Activated T-helper 1 cell treated with anti-CD3 and anti-CD28 coated beads, Interleukin-12 subunit alpha, Interleukin-12 subunit beta, Interleukin-2, Interleukin-4 antibody, amounts not matched to agents 30 ng/mL and 10 ng/mL and 1 ng/mL, durations not matched to agents 14 hours and 24 hours and 36 hours (primary cell): ENCODE measurements around the gene CNDP2. TPM values are rescaled to one million over a fixed set of nuclear protein-coding genes. Genes with fewer than 3 reads are reported as not detected.
"Not testable (repeated sequence)": the region's sequence is repeated elsewhere in the genome, so short reads cannot be mapped to it uniquely, and the experiment has no call there.

Experiments used
- DNase-seq: peaks from one replicate; pipeline ENCODE4 v3.0.0; 2021; ENCODE audit warnings: low spot score
- H3K27ac Mint-ChIP-seq: one replicate; pipeline ENCODE4 v1.8.0; 2021; ENCODE audit warnings: mild to moderate bottlenecking, mixed read lengths
- H3K27me3 Mint-ChIP-seq: one replicate; pipeline ENCODE4 v1.8.0; 2022; ENCODE audit warnings: mild to moderate bottlenecking, moderate library complexity, mixed read lengths; ENCODE audit not compliant: insufficient read depth
- H3K36me3 Mint-ChIP-seq: one replicate; pipeline ENCODE4 v1.8.0; 2021; ENCODE audit warnings: low read depth, mixed read lengths
- H3K4me1 Mint-ChIP-seq: one replicate; pipeline ENCODE4 v1.8.0; 2021; ENCODE audit warnings: low read depth, mixed read lengths
- H3K4me3 Mint-ChIP-seq: one replicate; pipeline ENCODE4 v1.8.0; 2021; ENCODE audit warnings: mild to moderate bottlenecking, moderate library complexity, mixed read lengths
- H3K9me3 Mint-ChIP-seq: one replicate; pipeline ENCODE4 v1.8.0; 2021; ENCODE audit warnings: mixed read lengths
- intact Hi-C: fragments of 100-400 bp; cut with micrococcal nuclease; formaldehyde crosslinking; loops from one replicate; pipeline ENCODE4 v1.15.1; 2024
- total RNA-seq: library from RNA; stranded (reverse); gene quantifications from 2 replicates; pipeline ENCODE4 v1.2.3, GENCODE V29; 2022

The CNDP2 gene
- total RNA-seq, 1 donor from 2014 or later = 164 TPM

DNA sequence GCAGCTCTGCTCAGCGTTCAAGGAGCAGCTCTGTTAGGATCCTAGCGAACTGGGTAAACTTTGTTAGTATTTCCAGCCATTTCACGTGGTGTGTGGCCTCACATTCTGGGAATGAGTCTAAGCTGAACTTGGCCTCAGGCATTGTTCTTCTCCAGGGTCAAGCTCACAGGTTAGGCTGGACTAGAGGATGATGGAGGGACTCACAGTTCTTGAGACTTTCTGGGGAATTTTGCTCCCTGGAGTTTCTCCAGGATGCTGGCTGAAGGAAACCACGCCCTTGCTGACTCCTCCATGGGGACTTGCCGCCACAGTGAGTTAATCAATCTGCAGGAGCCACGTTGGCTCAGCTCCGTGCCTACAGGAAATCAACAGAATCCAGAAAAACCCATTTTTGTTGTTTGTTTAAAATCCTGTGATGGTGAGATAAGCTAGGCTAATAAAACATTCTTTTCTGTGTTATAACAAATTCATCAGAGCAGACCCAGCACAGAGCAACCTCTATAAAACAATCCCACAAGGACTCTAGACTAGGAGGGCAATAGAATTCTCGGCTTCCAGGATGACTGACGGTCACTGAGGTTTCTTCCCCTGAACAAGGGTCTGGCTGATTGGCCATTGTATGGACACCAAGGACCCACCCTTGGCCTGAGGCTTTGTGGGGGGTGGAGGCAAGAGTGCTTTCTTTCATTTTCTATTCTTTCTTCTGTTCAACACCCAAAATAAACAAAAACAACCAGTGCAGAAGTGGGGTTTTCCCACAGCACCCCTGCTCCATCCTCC, 50.8 kb downstream of the CNDP2 start:
- Mint-ChIP-seq H3K27me3 (peaks cover 6% of the 10 kb centered on the region), H3K9me3 (peaks cover 20% of the 10 kb centered on the region), H3K4me1 (peaks cover 12% of the 10 kb centered on the region), H3K27ac (no peak overlapping the region), H3K4me3 (no peak overlapping the region), H3K36me3 (peaks cover 2% of the 10 kb centered on the region)
- intact Hi-C loops = no loop called here
- no peak for DNase-seq

DNA sequence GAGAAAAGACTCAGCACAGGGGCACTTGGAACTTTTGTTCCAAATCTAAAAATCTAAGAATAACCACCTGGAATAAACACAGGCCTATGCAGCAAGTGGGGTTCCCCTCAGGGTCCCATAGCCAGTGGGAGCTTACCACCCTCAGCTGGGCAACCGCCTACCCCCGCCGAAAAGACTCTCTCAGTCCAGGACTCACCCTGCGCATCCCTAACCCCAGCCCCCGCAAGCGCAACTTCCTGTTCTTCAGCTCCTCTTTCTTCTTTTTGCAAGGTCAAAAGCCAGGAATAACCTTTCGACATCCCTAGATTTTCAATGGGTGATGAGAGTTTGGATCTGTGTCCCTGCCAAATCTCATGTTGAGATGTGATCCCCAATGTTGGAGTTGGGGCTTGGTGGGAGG, 51.7 kb downstream of the CNDP2 start:
- H3K27ac Mint-ChIP-seq = no peak overlapping the region
- H3K4me1 Mint-ChIP-seq = peaks cover 12% of the 10 kb centered on the region
- H3K27me3 Mint-ChIP-seq = peaks cover 6% of the 10 kb centered on the region
- peaks cover 20% of the 10 kb centered on the region for H3K9me3 Mint-ChIP-seq
- intact Hi-C loops = no loop called here
- H3K36me3 Mint-ChIP-seq = peaks cover 2% of the 10 kb centered on the region
- no peak overlapping the region for H3K4me3 Mint-ChIP-seq
- DNase-seq = no peak

DNA sequence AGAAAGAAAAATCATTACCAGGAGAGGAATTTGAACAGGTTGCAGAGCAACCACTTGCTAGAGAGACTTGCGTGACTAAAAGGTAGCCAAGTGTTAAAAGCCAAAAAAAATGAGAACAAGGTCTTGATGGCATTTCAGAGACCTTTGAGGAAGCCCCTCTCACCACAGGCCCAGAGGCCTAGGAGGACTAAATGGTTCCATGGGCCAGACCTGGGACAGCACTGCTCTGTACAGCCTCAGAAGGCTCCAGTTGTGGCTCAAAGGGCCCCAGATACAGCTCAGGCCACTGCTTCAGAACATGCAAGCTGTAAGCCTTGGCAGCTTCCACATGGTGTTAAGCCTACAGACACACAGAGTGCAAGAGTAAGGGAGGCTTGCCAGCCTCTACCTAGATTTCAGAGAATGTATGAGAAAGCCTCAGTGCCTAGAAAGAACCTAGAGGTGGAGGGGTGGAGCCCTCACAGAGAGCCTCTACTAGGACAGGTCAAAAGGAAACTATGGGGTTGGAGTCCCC, 53.5 kb downstream of the CNDP2 start:
- Mint-ChIP-seq H3K27ac (no peak overlapping the region), H3K36me3 (peaks cover 2% of the 10 kb centered on the region), H3K27me3 (peaks cover 10% of the 10 kb centered on the region), H3K4me3 (no peak overlapping the region), H3K4me1 (peaks cover 12% of the 10 kb centered on the region), H3K9me3 (peaks cover 20% of the 10 kb centered on the region)
- DNase-seq = no peak
- intact Hi-C loops = no loop called here

DNA sequence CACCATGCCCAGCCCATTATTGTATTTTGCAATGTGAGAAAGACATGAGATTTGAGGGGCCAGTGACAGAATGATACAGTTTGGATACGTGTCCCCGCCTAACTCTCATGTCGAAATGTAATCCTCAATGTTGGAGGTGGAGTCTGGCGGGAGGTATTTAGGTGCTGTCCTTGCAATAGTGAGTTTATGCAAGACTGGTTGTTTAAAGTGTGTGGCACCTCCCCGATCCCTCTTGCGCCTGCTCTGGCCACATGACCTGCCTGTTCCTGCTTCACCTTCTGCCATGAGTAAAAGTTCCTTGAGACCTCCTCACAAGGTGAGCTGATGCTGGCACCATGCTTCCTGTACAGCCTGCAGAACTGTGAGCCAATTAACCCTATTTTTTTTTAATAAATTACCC, 54.7 kb downstream of the CNDP2 start:
- peaks cover 10% of the 10 kb centered on the region for H3K27me3 Mint-ChIP-seq
- intact Hi-C loops = no loop called here

DNA sequence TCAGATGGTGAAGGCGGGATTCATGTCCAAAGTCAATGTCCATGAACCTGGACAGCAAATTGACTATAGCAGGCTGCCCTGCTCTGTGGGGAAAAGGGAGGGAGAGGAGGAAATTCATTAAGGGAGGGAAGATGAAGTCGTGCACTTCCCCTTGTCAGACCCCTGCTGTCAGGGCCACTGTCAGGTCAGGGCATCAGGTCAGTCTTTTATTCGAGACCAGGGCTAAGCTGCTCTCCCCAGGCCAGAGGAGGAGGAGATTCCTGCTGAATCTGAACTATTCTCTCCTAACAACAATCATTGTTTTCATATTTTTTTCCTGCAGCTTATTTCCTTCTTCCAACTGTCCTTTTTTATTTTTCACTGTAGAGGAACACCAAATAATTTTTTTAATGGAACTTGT, 55.3 kb downstream of the CNDP2 start:
- peaks cover 13% of the 10 kb centered on the region for H3K27me3 Mint-ChIP-seq
- no peak for DNase-seq
- intact Hi-C loops = no loop called here
- H3K4me3 Mint-ChIP-seq = no peak overlapping the region
- peaks cover 2% of the 10 kb centered on the region for H3K36me3 Mint-ChIP-seq
- peaks cover 20% of the 10 kb centered on the region for H3K9me3 Mint-ChIP-seq
- peaks cover 12% of the 10 kb centered on the region for H3K4me1 Mint-ChIP-seq
- no peak overlapping the region for H3K27ac Mint-ChIP-seq

More for the DNA sequence above, 54.7 kb downstream of the CNDP2 start:
- H3K4me1 Mint-ChIP-seq = peaks cover 12% of the 10 kb centered on the region
- no peak overlapping the region for H3K27ac Mint-ChIP-seq
- no peak for DNase-seq
- peaks cover 2% of the 10 kb centered on the region for H3K36me3 Mint-ChIP-seq
- H3K4me3 Mint-ChIP-seq = no peak overlapping the region
- peaks cover 20% of the 10 kb centered on the region for H3K9me3 Mint-ChIP-seq

DNA sequence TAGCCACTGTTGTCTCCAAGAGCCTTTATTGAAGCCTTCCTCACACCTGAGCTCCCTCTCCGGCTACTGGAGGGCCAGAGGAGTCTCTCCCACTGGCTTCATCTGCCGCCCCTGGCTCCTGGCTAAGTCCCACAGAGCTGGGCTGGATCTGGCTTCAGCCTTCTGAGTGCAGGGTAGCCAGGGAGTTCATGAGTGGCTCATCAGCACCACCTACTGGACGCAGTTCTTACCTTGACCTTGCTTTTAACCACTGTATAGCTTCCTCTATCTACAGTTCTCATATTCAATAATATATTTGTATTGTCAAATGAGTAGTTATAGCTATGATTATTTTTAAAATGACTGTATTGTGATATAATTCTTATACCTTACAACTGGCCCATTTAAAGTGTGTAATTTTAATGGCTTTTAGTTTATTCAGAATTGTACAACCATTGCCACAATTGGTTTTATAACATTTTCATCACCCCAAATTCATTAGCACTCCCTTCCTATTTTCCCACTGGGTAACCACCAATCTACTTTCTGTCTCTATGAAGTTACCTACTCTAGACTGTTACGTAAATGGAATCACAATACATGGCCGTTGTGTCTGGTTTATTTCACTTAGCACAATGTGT, 55.9 kb downstream of the CNDP2 start:
- H3K4me1 Mint-ChIP-seq = peaks cover 6% of the 10 kb centered on the region

DNA sequence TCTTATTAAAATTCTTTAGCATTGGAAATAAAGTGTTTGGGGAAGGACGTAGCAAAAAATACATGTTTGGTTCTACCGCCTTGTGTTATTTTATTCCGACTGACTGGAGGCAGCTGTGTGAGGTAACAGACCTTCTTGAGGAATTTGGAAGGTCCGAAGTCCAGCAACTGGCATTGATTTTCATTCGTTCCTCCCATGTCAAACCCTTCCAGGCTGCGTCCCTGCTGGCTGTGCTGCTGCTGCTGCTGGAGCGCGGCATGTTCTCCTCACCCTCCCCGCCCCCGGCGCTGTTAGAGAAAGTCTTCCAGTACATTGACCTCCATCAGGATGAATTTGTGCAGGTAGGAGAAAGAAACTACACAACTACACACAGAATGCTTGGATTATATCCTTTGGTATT, 60.0 kb downstream of the CNDP2 start:
- Mint-ChIP-seq H3K4me3 (no peak overlapping the region), H3K27me3 (peaks cover 14% of the 10 kb centered on the region), H3K4me1 (no peaks in the 10 kb centered on the region), H3K27ac (no peak overlapping the region), H3K9me3 (no peaks in the 10 kb centered on the region), H3K36me3 (no peaks in the 10 kb centered on the region)
- intact Hi-C loops = no loop called here
- no peak for DNase-seq

More for the DNA sequence above, 55.9 kb downstream of the CNDP2 start:
- Mint-ChIP-seq H3K9me3 (peaks cover 20% of the 10 kb centered on the region), H3K36me3 (peaks cover 2% of the 10 kb centered on the region), H3K27me3 (peaks cover 13% of the 10 kb centered on the region), H3K4me3 (no peak overlapping the region), H3K27ac (no peak overlapping the region)
- DNase-seq = peak; percentile 60
- intact Hi-C loops = loop anchor here (1.0 to 2.0 kb wide), 4 partner anchors 53 to 511 kb away; no protein-coding TSS in a partner anchor

DNA sequence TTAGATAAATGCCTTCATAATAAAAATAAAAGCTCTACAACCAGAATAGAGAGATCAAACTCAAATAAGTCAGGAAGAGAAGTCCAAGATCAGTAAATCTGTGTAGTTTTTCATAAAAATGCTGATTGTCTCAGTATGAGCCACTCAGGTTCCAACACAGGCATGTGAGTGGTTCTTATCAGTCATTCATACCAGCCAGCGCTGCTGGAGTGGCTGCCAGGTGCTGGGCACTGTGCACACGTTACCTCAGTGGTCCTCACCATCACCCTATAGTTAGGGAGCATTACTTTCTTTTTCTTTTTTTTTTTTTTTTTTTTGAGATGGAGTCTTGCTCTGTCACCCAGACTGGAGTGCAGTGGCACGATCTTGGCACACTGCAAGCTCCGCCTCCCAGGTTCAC, 61.9 kb downstream of the CNDP2 start:
- Mint-ChIP-seq H3K27me3 (peaks cover 11% of the 10 kb centered on the region), H3K4me1 (no peaks in the 10 kb centered on the region), H3K27ac (no peak overlapping the region), H3K36me3 (no peaks in the 10 kb centered on the region), H3K9me3 (no peaks in the 10 kb centered on the region), H3K4me3 (no peak overlapping the region)
- intact Hi-C loops = no loop called here
- DNase-seq = no peak

DNA sequence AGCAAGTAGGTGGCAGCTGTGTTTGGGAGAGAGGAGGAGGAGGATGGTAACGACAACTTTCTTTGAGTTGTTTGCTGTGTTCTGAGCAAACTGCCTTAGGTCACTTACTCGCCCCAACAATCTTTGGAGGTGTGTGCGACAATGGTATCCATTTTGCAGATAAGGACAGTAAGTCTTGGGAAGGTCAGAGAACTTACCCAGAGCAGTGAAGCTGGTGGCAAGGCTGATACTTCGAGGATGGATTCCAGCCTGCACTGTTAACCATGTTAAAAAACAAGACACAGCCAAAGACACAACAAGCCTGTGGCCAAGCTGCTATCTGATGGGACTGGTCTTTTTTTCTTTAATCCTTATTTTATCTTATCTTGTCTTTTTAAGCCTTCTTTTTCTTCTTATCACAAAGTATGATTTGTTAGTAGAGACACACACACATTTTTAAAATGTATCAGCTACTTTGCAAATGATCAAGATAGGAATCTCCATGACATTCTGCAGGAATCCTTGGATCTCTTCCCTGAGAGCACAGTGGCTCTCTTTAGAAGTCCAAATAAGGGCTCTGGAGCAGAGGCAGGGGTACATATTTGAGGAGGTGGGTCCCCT, 66.1 kb downstream of the CNDP2 start:
- DNase-seq = no peak
- no peaks in the 10 kb centered on the region for H3K4me1 Mint-ChIP-seq
- H3K36me3 Mint-ChIP-seq = no peaks in the 10 kb centered on the region
- H3K9me3 Mint-ChIP-seq = peaks cover 9% of the 10 kb centered on the region
- no peak overlapping the region for H3K27ac Mint-ChIP-seq
- intact Hi-C loops = no loop called here
- H3K27me3 Mint-ChIP-seq = peaks cover 7% of the 10 kb centered on the region
- no peak overlapping the region for H3K4me3 Mint-ChIP-seq

DNA sequence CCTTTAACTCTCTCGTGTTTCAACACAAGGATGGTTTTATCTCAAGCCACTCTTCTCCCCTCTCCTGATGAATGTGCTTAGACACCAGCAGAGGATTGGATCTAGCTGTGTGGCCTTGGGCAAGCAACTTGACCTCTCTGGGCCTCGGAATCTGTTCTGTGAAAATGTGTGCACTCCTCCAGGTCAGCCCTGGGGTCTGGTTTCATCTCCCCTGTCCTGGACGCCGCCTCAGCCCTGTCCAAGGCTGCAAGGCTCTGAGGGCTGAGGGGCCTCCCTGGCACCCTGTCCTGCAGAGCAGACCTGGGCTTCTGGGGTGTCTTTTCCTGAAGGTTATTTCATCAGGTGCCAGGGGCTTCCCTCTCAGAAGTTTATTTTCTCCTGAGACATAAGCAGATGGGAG, 66.6 kb downstream of the CNDP2 start:
- no peaks in the 10 kb centered on the region for H3K4me1 Mint-ChIP-seq
- no peak overlapping the region for H3K4me3 Mint-ChIP-seq
- H3K9me3 Mint-ChIP-seq = peaks cover 12% of the 10 kb centered on the region
- peaks cover 8% of the 10 kb centered on the region for H3K27me3 Mint-ChIP-seq
- DNase-seq = no peak
- no peak overlapping the region for H3K27ac Mint-ChIP-seq
- intact Hi-C loops = no loop called here
- no peaks in the 10 kb centered on the region for H3K36me3 Mint-ChIP-seq

DNA sequence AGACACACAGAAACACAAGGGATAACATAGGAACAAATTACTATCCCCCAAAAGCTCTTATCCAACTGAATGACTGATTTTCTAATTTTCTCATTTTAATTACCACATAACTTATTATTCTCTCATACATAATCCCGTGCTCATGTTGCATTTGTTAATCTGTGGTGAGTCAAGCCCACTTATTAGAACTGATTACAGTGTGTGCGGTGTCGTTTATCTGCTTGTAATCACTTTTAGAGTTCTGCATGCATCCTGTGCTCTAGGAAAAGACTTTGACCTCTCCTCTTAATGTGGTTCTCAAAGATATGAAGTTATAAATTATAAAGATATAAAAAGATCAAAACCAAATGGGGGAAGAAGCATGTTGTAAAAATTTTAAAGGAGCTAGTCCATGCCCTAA, 67.8 kb downstream of the CNDP2 start:
- peaks cover 8% of the 10 kb centered on the region for H3K27me3 Mint-ChIP-seq
- no peak overlapping the region for H3K27ac Mint-ChIP-seq
- H3K4me1 Mint-ChIP-seq = no peaks in the 10 kb centered on the region
- no peaks in the 10 kb centered on the region for H3K36me3 Mint-ChIP-seq
- intact Hi-C loops = no loop called here
- H3K4me3 Mint-ChIP-seq = no peak overlapping the region
- DNase-seq = no peak
- H3K9me3 Mint-ChIP-seq = peaks cover 12% of the 10 kb centered on the region

DNA sequence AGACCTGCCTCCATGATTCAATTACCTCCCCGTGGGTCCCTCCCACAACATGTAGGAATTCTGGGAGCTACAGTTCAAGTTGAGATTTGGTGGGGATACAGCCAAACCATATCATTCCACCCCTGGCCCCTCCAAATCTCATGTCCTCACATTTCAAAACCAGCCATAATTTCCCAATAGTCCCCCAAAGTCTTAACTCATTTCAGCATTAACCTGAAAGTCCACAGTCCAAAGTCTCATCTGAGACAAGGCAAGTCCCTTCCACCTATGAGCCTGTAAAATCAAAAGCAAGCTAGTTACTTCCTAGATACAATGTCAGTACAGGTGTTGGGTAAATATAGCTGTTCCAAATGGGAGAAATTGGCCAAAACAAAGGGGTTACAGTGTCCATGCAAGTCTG, 69.0 kb downstream of the CNDP2 start:
- H3K4me3 Mint-ChIP-seq, H3K36me3 Mint-ChIP-seq, H3K27ac Mint-ChIP-seq, DNase-seq, intact Hi-C loops, H3K27me3 Mint-ChIP-seq, H3K4me1 Mint-ChIP-seq: not testable (repeated sequence)
- H3K9me3 Mint-ChIP-seq = peaks cover 12% of the 10 kb centered on the region

DNA sequence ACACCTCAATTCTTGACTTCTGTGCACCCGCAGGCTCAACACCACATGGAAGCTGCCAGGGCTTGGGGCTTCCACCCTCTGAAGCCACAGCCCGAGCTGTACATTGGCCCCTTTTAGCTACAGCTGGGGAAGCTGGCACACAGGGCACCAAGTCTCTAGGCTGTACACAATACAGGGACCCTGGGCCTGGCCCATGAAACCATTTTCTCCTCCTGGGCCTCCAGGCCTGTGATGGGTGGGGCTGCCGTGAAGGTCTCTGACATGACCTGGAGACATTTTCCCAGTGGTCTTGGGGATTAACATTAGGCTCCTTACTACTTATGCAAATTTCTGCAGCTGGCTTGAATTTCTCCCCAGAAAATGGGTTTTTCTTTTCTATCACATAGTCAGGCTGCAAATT, 69.8 kb downstream of the CNDP2 start:
- peaks cover 12% of the 10 kb centered on the region for H3K9me3 Mint-ChIP-seq
- H3K4me1 Mint-ChIP-seq, H3K4me3 Mint-ChIP-seq, intact Hi-C loops, DNase-seq, H3K27ac Mint-ChIP-seq, H3K36me3 Mint-ChIP-seq: not testable (repeated sequence)
- H3K27me3 Mint-ChIP-seq = peaks cover 11% of the 10 kb centered on the region
